ENCODE measurements around the gene CACHD1.

- TF ChIP-seq CTCF (conservative IDR thresholded peaks at IDR 0.05; ENCODE audit: low read depth, low read length): no peak
- TF ChIP-seq POLR2A (IDR thresholded peaks at IDR 0.05; ENCODE audit: low read depth, low read length): no peak
- TF ChIP-seq SMC3 (IDR thresholded peaks at IDR 0.05; ENCODE audit: low read depth, low read length): no peak
- no peak for TF ChIP-seq RAD21 (IDR thresholded peaks at IDR 0.05; ENCODE audit: low read length)
Measured at GRCh38 chr1:64734287-64734652, 264.3 kb downstream of the CACHD1 start.
